ENCODE data around the gene SMU1.
"Not testable (repeated sequence)": the region's sequence is repeated elsewhere in the genome, so short reads cannot be mapped to it uniquely, and the experiment has no call there.

The SMU1 gene

GRCh38 chr9:33104401-33104800 is 27.9 kb upstream of the SMU1 start:
- DNase-seq: no peak

GRCh38 chr9:33103501-33104281 is 27.2 kb upstream of the SMU1 start:
- no peak for DNase-seq

- DNase-seq: no peak
Measured at GRCh38 chr9:33102551-33103210, 26.2 kb upstream of the SMU1 start.

- DNase-seq: no peak
Measured at GRCh38 chr9:33101104-33101951, 24.9 kb upstream of the SMU1 start.

- DNase-seq: no peak
Measured at GRCh38 chr9:33099754-33100153, 23.3 kb upstream of the SMU1 start.

- no peak for DNase-seq
Measured at GRCh38 chr9:33097192-33097591, 20.7 kb upstream of the SMU1 start.

- DNase-seq: no peak
Measured at GRCh38 chr9:33092634-33093033, 16.2 kb upstream of the SMU1 start.

- DNase-seq: not testable (repeated sequence)
Measured at GRCh38 chr9:33085672-33086071, 9.2 kb upstream of the SMU1 start.

- no peak for DNase-seq
Measured at GRCh38 chr9:33082538-33083326, 6.3 kb upstream of the SMU1 start.

GRCh38 chr9:33082128-33082527 is 5.7 kb upstream of the SMU1 start:
- no peak for DNase-seq

GRCh38 chr9:33081128-33081851 is 4.8 kb upstream of the SMU1 start:
- DNase-seq: peak; percentile 45

GRCh38 chr9:33080534-33080933 is 4.1 kb upstream of the SMU1 start:
- no peak for DNase-seq

GRCh38 chr9:33068991-33069390 is 7.5 kb downstream of the SMU1 start:
- DNase-seq: no peak

- DNase-seq: no peak
Measured at GRCh38 chr9:33065157-33066076, 11.1 kb downstream of the SMU1 start.

- no peak for DNase-seq
Measured at GRCh38 chr9:33051144-33051543, 25.3 kb downstream of the SMU1 start.

- no peak for DNase-seq
Measured at GRCh38 chr9:33049680-33050361, 26.7 kb downstream of the SMU1 start.

GRCh38 chr9:33048054-33048465 is 28.4 kb downstream of the SMU1 start:
- no peak for DNase-seq

GRCh38 chr9:33046061-33046460 is 30.4 kb downstream of the SMU1 start:
- DNase-seq: no peak

GRCh38 chr9:33044677-33045282 is 31.7 kb downstream of the SMU1 start:
- no peak for DNase-seq
